ENCODE measurements around the gene CTNNAL1. TPM values are rescaled to one million over a fixed set of nuclear protein-coding genes. Genes with fewer than 3 reads are reported as not detected.

The CTNNAL1 gene
- polyA plus RNA-seq, 1 donor from 2014 or later = 24.7 TPM

- no peak for TF ChIP-seq MXI1 (conservative IDR thresholded peaks at IDR 0.05; ENCODE audit: poor library complexity, severe bottlenecking)
- TF ChIP-seq REST (IDR thresholded peaks at IDR 0.05; ENCODE audit: borderline replicate concordance) = no peak
- no peak for TF ChIP-seq EP300 (conservative IDR thresholded peaks at IDR 0.05; ENCODE audit: poor library complexity, severe bottlenecking)
- no peak for TF ChIP-seq CTCF (IDR thresholded peaks at IDR 0.05; ENCODE audit: poor library complexity, severe bottlenecking)
- no peak for TF ChIP-seq RAD21 (conservative IDR thresholded peaks at IDR 0.05)
- TF ChIP-seq POLR2AphosphoS5 (IDR thresholded peaks at IDR 0.05) = no peak
- no peak for TF ChIP-seq EZH2 (IDR thresholded peaks at IDR 0.05; ENCODE audit: borderline replicate concordance, insufficient read depth, low read length, poor library complexity, severe bottlenecking)
- peak overlapping the region; percentile 90 for H3K27ac ChIP-seq (ENCODE audit: low read length)
- H2AFZ ChIP-seq (ENCODE audit: low read depth, low read length) = peak overlapping the region; percentile 79
Observed at GRCh38 chr9:108933231-108933717, 80.0 kb downstream of the CTNNAL1 start.

GRCh38 chr9:108928386-108928785 is 84.9 kb downstream of the CTNNAL1 start:
- TF ChIP-seq EZH2 (IDR thresholded peaks at IDR 0.05; ENCODE audit: borderline replicate concordance, insufficient read depth, low read length, poor library complexity, severe bottlenecking) = no peak
- no peak for TF ChIP-seq CTCF (IDR thresholded peaks at IDR 0.05; ENCODE audit: poor library complexity, severe bottlenecking)
- no peak for TF ChIP-seq MXI1 (conservative IDR thresholded peaks at IDR 0.05; ENCODE audit: poor library complexity, severe bottlenecking)
- no peak for TF ChIP-seq TAF1 (IDR thresholded peaks at IDR 0.05; ENCODE audit: low read depth)
- TF ChIP-seq SMC3 (conservative IDR thresholded peaks at IDR 0.05; ENCODE audit: poor library complexity) = no peak
- no peak for TF ChIP-seq REST (IDR thresholded peaks at IDR 0.05; ENCODE audit: borderline replicate concordance)
- TF ChIP-seq RAD21 (conservative IDR thresholded peaks at IDR 0.05) = no peak
- TF ChIP-seq POLR2AphosphoS5 (IDR thresholded peaks at IDR 0.05) = no peak
- no peak for TF ChIP-seq EP300 (conservative IDR thresholded peaks at IDR 0.05; ENCODE audit: poor library complexity, severe bottlenecking)
- Histone ChIP-seq H3K4me3 (ENCODE audit: low read length) (no peak overlapping the region), H3K9me3 (ENCODE audit: low read length) (no peaks in the 10 kb centered on the region), H4K20me1 (ENCODE audit: insufficient read depth) (no peaks in the 10 kb centered on the region), H3K27ac (ENCODE audit: low read length) (no peak overlapping the region), H3K36me3 (ENCODE audit: insufficient read depth, low read length) (peaks cover 9% of the 10 kb centered on the region), H2AFZ (ENCODE audit: low read depth, low read length) (no peak overlapping the region), H3K79me2 (replicated peaks; ENCODE audit: insufficient read depth, low read length) (peaks cover 27% of the 10 kb centered on the region), H3F3A (ENCODE audit: insufficient read depth, low read length, poor library complexity, severe bottlenecking) (peaks cover 5% of the 10 kb centered on the region), H3K4me2 (ENCODE audit: low read length) (no peak overlapping the region), H3K9ac (ENCODE audit: low read length) (no peak overlapping the region), H3K9me2 (ENCODE audit: insufficient read depth, low read length) (no peaks in the 10 kb centered on the region), H3K27me3 (ENCODE audit: insufficient read depth, low read depth, low read length) (no peaks in the 10 kb centered on the region)

More at GRCh38 chr9:108933231-108933717, 80.0 kb downstream of the CTNNAL1 start:
- Histone ChIP-seq H3F3A (ENCODE audit: insufficient read depth, low read length, poor library complexity, severe bottlenecking) (peaks cover 5% of the 10 kb centered on the region), H3K79me2 (replicated peaks; ENCODE audit: insufficient read depth, low read length) (peaks cover 46% of the 10 kb centered on the region), H3K9ac (ENCODE audit: low read length) (peak overlapping the region; percentile 90), H4K20me1 (ENCODE audit: insufficient read depth) (no peaks in the 10 kb centered on the region), H3K4me3 (ENCODE audit: low read length) (peak overlapping the region; percentile 84), H3K27me3 (ENCODE audit: insufficient read depth, low read depth, low read length) (no peaks in the 10 kb centered on the region), H3K36me3 (ENCODE audit: insufficient read depth, low read length) (peaks cover 8% of the 10 kb centered on the region), H3K4me2 (ENCODE audit: low read length) (peak overlapping the region; percentile 82), H3K9me2 (ENCODE audit: insufficient read depth, low read length) (no peaks in the 10 kb centered on the region), H3K9me3 (ENCODE audit: low read length) (no peaks in the 10 kb centered on the region)
